Activated CD8-positive, alpha-beta T cell treated with anti-CD3 and anti-CD28 coated beads for 36 hours (primary cell): ENCODE data around the gene HNRNPH2. TPM values are rescaled to one million over a fixed set of nuclear protein-coding genes. Genes with fewer than 3 reads are reported as not detected.

Experiments
- ATAC-seq: fragments of 200-7000 bp; cut with Tn5 transposase; one replicate; pipeline ENCODE4 v1.10.0; 2021; ENCODE audit warnings: mild to moderate bottlenecking, moderate library complexity
- CTCF ChIA-PET: fragments of 350-600 bp; sonication (Branson Sonifier 250); formaldehyde crosslinking; loops from one replicate; lab custom pipeline; 2021; ENCODE audit warnings: antibody characterized with exemption; lab: Charles Lee
- POLR2A ChIA-PET: fragments of 350-600 bp; sonication (Branson Sonifier 250); formaldehyde crosslinking; loops from one replicate; lab custom pipeline; 2021; ENCODE audit warnings: antibody characterized with exemption; lab: Charles Lee
- DNase-seq: peaks from one replicate; pipeline ENCODE4 v3.0.0-alpha.2; 2020
- H3K27ac Mint-ChIP-seq: one replicate; pipeline ENCODE4 v1.8.0; 2021; ENCODE audit warnings: mild to moderate bottlenecking, mixed read lengths
- H3K27me3 Mint-ChIP-seq: one replicate; pipeline ENCODE4 v1.8.0; 2021; ENCODE audit warnings: mixed read lengths
- H3K36me3 Mint-ChIP-seq: one replicate; pipeline ENCODE4 v1.8.0; 2021; ENCODE audit warnings: low read depth, mixed read lengths
- H3K4me1 Mint-ChIP-seq: one replicate; pipeline ENCODE4 v1.8.0; 2021; ENCODE audit warnings: low read depth, mixed read lengths
- H3K4me3 Mint-ChIP-seq: one replicate; pipeline ENCODE4 v1.8.0; 2021; ENCODE audit warnings: mild to moderate bottlenecking, moderate library complexity, mixed read lengths
- H3K9me3 Mint-ChIP-seq: one replicate; pipeline ENCODE4 v1.8.0; 2021; ENCODE audit warnings: mixed read lengths
- CTCF ChIP-seq: fragments of 200-600 bp; IDR thresholded peaks from one replicate; pipeline ENCODE4 v1.8.0; 2022; ENCODE audit warnings: antibody characterized with exemption, mild to moderate bottlenecking
- intact Hi-C: fragments of 100-400 bp; cut with micrococcal nuclease; formaldehyde crosslinking; loops from one replicate; pipeline ENCODE4 v1.10.0; 2022
- total RNA-seq, 2 experiments: library from RNA; stranded (reverse); gene quantifications; one replicate each; pipeline ENCODE4 v1.2.3, GENCODE V29; 2021

The HNRNPH2 gene
- total RNA-seq, 2 experiments from 2014 or later, result 18.3 to 18.5 TPM

GRCh38 chrX:101415180-101416145 lies 7.4 kb downstream of the HNRNPH2 start:
- ChIA-PET CTCF (interaction anchor here (0.6 to 2.0 kb wide), 10 partner anchors 13 to 488 kb away, joined by 3 to 7 read pairs (median 3); no protein-coding TSS in a partner anchor), POLR2A (interaction anchor here (1.8 to 3.7 kb wide), 2 partner anchors 18 to 24 kb away, joined by 4 to 23 read pairs; partner anchors contain the start of gene RPL36A)
- DNase-seq (peak; percentile 30), ATAC-seq (peak; percentile 74)
- H3K27ac Mint-ChIP-seq, result peak overlapping the region; percentile 91
- peak; percentile 60 for TF ChIP-seq CTCF
- intact Hi-C loops, result loop anchor here (2.0 to 10.0 kb wide), 2 partner anchors 179 to 383 kb away; no protein-coding TSS in a partner anchor
- H3K9me3 Mint-ChIP-seq, result no peaks in the 10 kb centered on the region
- H3K4me3 Mint-ChIP-seq, result peak overlapping the region; percentile 43
- no peaks in the 10 kb centered on the region for H3K27me3 Mint-ChIP-seq
- H3K36me3 Mint-ChIP-seq, result peaks cover 22% of the 10 kb centered on the region
- H3K4me1 Mint-ChIP-seq, result peaks cover 61% of the 10 kb centered on the region

- no peaks in the 10 kb centered on the region for H3K27me3 Mint-ChIP-seq
- POLR2A ChIA-PET, result interaction anchor here (0.6 to 3.7 kb wide), 2 partner anchors 25 to 336 kb away, joined by 4 to 23 read pairs; partner anchors contain the start of gene RPL36A
- peak overlapping the region; percentile 86 for H3K27ac Mint-ChIP-seq
- H3K4me1 Mint-ChIP-seq, result peaks cover 53% of the 10 kb centered on the region
- H3K4me3 Mint-ChIP-seq, result no peak overlapping the region
- CTCF ChIA-PET, result interaction anchor here (0.9 to 2.0 kb wide), 3 partner anchors 12 to 179 kb away, joined by 3 to 5 read pairs (median 5); no protein-coding TSS in a partner anchor
- peaks cover 25% of the 10 kb centered on the region for H3K36me3 Mint-ChIP-seq
- no peaks in the 10 kb centered on the region for H3K9me3 Mint-ChIP-seq
- intact Hi-C loops, result loop anchor here (10.0 kb wide), 1 partner anchor 178 kb away; no protein-coding TSS in a partner anchor
- TF ChIP-seq CTCF, result no peak
- ATAC-seq (no peak), DNase-seq (no peak)
Measured at GRCh38 chrX:101416691-101417090, 8.7 kb downstream of the HNRNPH2 start.

GRCh38 chrX:101417190-101417589 lies 9.2 kb downstream of the HNRNPH2 start:
- H3K9me3 Mint-ChIP-seq, result no peaks in the 10 kb centered on the region
- POLR2A ChIA-PET, result interaction anchor here (0.6 to 3.7 kb wide), 2 partner anchors 26 to 336 kb away, joined by 4 to 23 read pairs; partner anchors contain the start of gene RPL36A
- DNase-seq (no peak), ATAC-seq (no peak)
- H3K27ac Mint-ChIP-seq, result peak overlapping the region; percentile 86
- intact Hi-C loops, result loop anchor here (10.0 kb wide), 1 partner anchor 178 kb away; no protein-coding TSS in a partner anchor
- no peaks in the 10 kb centered on the region for H3K27me3 Mint-ChIP-seq
- peaks cover 23% of the 10 kb centered on the region for H3K36me3 Mint-ChIP-seq
- peak overlapping the region; percentile 75 for H3K4me3 Mint-ChIP-seq
- peaks cover 49% of the 10 kb centered on the region for H3K4me1 Mint-ChIP-seq
- CTCF ChIA-PET, result interaction anchor here (0.9 to 1.4 kb wide), 3 partner anchors 11 to 179 kb away, joined by 3 to 5 read pairs (median 5); partner anchors contain the start of gene RPL36A
- no peak for TF ChIP-seq CTCF

GRCh38 chrX:101417981-101418841 lies 10.2 kb downstream of the HNRNPH2 start:
- peak; percentile 39 for DNase-seq
- Mint-ChIP-seq H3K4me1 (peaks cover 39% of the 10 kb centered on the region), H3K9me3 (no peaks in the 10 kb centered on the region), H3K27ac (peak overlapping the region; percentile 86), H3K4me3 (peak overlapping the region; percentile 75), H3K27me3 (no peaks in the 10 kb centered on the region), H3K36me3 (peaks cover 13% of the 10 kb centered on the region)
- no peak for TF ChIP-seq CTCF
- intact Hi-C loops, result loop anchor here (10.0 kb wide), 1 partner anchor 177 kb away; no protein-coding TSS in a partner anchor
- ChIA-PET CTCF (interaction anchor here (0.9 to 1.6 kb wide), 4 partner anchors 9 to 176 kb away, joined by 3 to 5 read pairs (median 4); partner anchors contain the start of gene RPL36A), POLR2A (interaction anchor here (1.0 to 3.7 kb wide), 5 partner anchors 10 to 27 kb away, joined by 3 to 23 read pairs (median 3); partner anchors contain the start of genes HNRNPH2 and RPL36A)
- ATAC-seq, result peak; percentile 47
